HG03521 (cell line): Measurements from ENCODE around the gene HOXB2.

Experiments
- ATAC-seq: cut with Tn5 transposase; IDR thresholded peaks from one replicate; pipeline ENCODE4 v1.9.1; 2021; ENCODE audit warnings: mild to moderate bottlenecking, moderate library complexity; ENCODE audit not compliant: unreplicated experiment

HOXB2 gene

DNA sequence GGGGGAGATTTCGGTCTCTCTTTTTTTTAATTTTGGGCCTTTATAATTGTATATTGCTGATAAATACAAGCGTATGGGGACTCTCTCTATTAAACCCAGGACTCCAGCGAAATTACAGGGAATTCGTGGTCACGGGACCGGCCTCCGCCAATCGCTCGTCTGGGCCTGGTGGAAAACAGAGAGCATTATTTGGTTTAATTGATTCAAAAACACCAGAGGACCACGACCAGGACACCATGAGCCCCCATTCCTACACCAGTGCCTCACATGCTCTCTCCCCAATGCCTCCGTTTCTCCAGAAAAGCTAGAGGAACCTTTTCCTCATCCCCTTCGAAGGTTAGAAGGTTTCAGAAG lies at the start of gene HOXB2:
TSS of gene HOXB2 (minus strand) at position 88 of the 354 bp plus-strand sequence. CDS start 198 bp downstream, outside the sequence.
- ATAC-seq: no peak

DNA sequence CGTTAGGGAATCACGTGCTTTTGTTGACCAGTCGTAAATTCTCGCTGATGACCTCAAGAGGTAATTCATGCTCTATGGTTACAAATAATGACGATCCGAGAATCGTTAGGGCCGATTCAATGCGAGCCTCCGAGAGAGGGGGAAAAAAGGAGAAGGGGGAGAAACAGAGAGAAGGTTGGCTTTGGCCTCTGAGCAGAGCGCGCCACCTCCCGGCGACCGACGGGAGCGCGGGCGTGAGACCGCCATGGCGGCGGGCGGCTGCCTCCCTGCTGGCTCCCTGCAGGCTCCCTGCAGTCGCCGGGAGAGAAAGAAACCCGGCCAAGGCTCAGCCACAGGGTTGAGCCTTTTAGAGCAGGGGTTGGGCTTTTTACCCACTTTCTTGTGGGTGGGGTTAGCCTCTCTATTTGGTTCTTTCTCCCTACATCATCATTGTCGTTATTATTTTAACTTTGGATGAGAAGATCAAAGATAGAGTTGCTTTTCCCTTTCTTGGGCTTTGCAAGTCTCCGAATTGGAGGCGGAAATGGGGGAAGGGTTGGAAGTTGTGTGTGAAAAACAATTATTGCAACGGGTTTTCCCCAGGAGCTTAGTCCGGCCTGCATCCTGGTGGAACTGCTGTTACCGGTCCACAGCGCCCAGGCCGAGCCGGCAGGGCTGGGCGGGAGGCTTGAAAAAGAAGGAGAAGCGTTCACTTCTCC lies 49.1 kb upstream of the HOXB2 start:
- ATAC-seq: no peak

DNA sequence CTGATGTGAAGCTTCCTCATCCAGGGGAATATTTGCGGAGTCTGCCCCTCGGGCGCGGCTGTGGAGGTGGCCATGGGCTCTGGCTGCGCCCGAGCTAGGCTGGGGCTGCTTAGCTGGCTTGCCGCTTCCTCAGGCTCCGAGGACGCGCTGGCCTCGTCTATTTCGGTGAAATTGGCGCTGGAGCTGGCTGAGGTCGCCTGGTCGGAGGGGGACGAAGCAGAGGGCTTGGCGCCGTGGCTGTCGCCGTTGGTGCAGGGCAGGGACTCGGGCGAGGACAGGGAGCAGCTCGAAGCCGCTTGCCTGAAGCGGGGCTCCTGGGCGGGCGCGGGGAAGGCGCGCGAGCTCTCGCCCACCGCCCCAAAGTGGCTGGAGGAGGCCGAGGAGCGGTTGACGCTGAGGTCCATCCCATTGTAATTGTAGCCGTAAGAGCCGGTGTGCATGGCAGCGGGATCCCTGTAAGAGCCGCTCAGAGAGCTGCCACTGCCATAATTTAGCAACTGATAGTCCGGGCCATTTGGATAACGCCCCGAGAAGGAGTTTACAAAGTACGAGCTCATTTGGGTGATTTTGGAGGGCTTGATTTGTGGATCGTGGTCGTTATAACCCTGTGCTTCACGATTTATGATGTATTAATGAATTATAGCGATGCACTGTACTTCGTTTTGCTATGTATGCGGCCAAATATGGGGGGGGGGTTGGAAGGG lies 48.4 kb upstream of the HOXB2 start, which contains the start of gene HOXB5:
TSS of gene HOXB5 (minus strand) at position 654 of the 704 bp plus-strand sequence. CDS start at position 557, 97 bp downstream.
- no peak for ATAC-seq

DNA sequence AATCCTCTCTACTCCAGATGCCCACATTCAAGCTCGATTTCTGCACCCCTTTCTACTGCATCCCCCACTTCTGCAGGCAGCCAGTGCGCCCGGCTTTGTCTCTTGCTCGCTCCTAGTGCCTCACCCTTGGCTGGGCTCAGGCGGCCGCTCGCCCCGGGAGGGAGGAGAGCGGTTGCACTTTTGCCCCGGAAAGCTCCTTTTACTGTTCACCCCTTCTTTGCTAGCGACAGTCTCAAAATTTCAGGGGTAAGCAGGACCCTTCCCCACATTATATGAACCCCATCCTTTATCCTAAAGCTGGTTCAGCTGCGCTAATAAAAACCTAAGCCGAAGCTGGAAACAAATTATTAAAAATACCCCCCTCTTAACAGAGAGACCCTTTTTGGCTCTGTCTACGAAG lies 47.7 kb upstream of the HOXB2 start:
- ATAC-seq: no peak

DNA sequence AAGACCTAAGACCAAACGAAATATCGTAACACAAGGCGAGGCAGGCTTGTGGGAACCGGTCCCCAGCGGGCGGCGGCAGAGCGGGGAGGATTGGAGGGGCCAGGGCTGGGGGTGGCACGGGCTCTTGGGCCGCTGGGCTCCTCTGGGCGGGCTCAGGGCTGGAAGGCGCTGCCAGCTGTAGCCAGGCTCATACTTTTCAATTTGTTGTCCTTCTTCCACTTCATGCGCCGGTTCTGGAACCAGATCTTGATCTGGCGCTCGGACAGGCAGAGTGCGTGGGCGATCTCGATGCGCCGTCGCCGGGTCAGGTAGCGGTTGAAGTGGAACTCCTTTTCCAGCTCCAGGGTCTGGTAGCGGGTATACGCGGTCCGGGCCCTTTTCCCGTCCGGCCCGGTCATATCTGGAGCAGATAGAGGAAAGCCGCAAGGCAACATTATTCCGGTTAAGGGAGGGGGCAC lies 47.2 kb upstream of the HOXB2 start:
- no peak for ATAC-seq

DNA sequence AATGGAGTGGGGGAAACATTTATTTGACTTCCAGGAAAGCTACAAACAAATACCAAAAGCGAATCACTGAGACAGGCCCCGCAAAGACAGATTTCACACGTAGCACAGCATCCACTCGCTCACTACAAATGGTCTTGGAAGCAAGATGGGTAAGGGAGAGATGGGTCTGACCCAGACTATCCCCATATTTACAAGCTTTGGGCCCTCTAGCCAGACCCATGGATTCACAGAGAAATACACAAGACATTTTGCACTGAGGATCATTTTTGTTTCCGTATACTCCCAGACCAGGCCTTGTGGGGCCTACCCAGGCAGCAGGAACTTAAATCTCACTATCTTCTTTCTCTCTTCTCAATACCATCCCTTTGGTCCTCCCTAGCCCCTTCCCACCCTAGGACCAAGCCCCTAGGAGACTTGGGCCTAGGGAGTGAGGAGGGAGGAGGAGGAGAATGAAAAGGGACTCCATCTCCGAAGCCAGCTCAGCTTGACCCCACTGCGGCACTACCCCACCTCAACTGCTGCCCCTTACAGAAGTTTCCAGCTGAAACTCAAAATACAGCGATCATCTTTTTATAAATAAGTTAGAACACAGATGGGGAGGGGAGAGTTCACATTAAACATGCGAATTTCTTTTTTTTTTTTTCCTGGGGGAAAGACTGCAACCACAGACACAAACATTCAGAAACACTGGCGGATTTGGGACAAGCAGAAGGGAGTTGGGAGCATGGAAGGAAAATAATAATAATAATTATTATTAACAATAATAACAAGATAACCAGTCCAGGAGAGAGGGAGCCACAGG lies 46.5 kb upstream of the HOXB2 start:
- no peak for ATAC-seq

DNA sequence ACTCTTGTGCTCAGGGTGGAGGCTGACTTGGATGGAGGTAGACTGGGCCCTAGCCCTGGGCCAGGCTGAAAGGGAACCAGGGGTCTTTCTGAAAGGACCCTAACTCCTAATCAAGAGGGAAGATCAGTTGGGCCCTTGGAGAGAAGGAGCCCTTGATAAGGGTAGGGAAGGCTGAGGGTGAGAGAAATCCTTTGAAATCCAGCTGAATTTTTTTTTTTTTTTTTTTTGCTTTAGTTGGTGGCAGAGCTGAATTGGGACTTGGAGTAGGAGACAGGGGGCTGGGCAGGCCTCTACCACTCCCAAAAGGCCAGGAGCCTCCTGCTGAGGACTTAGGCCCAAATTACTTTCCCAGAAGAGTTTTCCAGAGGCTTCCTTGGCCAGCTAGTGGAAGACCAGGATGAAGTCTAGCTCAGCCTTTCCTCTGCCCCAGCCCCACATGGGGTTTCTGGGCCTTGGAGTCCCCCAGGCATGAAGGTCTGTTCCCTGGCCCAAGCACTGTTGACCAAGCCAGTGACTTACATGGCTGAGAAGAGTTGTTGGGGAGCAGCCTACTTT lies 45.8 kb upstream of the HOXB2 start:
- no peak for ATAC-seq

DNA sequence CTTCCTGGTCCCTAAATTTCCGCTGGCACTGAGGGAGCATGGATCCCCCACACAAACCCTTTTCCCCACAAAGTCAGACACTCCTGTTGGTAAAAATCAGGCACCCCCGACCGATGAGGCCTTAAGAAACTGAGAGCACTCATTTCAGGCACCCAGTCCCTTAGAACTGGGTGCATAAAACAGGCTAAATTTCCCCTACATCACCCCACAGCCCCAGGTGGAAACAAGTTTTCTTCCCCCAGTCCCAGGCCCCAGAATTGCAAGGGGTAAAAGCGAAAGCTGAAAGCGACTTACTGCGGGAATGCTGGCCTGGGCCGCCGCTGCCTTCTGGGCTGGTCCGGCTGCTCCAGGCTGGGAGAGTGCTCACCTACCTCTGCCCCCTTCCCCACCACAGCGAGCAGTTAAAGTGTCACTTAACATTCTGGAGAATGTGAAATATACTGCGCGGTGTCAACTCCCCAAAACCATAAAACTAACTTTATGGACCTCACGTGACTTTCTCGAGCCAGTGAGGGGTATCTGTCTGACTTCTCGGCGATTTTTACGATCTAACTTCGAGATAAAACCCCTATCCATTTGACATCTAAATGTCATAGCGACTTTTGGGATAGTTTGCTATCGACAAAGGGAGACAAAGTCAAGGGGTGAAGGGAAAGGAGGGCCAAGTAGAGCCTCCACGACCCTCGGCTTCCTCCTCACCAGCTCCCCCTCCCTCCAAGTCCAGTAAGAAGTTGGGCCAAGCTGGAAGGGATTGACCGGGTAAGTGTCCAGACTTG lies 45.1 kb upstream of the HOXB2 start, which contains the start of gene HOXB3:
TSS of gene HOXB3 (minus strand) at position 411 of the 776 bp plus-strand sequence. CDS start 37,767 bp downstream, outside the sequence.
- ATAC-seq: no peak

DNA sequence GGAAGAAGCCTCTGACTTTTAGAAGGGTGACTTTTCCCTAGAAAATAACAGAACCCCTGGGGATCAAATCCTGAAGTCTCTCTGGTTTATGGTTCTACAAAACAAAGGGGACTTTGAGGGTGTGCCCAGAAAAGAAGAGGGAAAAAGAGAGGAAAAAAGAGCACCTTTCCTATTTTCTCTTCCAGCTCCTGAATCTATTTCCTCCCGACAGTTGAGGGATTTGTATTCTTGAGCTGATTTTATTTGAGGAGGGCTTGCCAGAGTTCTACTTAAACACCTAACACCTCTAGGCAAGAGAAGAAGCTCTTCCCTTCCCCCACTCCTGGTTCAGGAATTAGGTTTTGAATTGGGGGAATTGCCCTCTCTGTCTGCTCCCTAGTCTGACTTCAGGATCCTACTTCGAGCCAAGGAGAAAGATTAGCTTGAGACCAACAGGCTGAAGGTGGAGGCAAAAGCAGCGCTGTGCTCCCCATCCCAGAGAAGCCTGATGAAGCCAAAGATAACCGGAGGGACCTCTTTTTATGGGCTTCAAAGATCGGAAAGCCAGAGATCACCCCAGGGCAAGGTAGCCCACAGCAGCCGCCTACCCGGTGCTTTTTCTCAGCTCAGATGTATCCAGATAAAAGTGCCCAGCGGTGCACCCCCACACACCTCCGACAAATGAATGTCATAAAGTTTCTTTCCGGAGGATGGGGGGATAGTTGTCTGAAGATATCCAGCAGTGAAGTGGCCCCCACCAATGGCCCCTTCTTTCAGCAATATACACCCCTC lies 44.3 kb upstream of the HOXB2 start:
- no peak for ATAC-seq

DNA sequence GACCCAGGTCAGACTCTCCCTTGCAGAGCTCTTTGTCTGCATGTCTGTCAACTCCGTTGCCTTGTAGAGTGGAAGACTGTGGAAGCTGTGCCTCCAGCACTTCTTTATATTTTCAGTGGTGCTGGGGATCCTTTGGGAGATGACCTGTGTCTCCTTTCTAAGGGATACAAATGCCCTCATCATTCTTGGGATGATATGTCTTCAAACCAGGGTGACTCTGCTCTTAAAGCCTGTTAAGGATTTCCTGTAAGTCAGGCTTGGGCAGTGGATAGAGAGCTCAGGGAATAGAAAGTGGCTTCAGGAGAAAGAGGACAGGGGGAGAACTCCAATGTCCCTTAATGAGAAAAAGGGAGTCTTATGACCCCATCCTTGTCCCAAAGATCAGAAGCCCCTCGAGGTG lies 43.6 kb upstream of the HOXB2 start:
- no peak for ATAC-seq

DNA sequence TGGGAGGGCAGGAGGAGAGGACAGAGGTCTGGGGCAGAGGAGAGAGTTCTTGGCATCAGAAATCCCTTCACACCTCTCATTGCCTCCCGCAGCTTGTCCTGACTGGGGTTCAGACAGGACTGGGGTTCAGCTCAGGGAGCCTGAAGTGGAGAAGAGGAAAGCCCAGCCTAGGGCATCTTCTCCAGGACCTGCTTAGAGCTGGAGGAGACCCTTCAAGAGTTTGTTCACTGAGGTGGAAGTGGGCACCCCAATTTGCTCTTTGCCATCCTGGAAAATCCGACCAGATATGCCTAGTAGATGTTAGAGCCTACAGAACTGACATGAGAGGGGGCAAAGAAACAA lies 43.1 kb upstream of the HOXB2 start:
- ATAC-seq: no peak

DNA sequence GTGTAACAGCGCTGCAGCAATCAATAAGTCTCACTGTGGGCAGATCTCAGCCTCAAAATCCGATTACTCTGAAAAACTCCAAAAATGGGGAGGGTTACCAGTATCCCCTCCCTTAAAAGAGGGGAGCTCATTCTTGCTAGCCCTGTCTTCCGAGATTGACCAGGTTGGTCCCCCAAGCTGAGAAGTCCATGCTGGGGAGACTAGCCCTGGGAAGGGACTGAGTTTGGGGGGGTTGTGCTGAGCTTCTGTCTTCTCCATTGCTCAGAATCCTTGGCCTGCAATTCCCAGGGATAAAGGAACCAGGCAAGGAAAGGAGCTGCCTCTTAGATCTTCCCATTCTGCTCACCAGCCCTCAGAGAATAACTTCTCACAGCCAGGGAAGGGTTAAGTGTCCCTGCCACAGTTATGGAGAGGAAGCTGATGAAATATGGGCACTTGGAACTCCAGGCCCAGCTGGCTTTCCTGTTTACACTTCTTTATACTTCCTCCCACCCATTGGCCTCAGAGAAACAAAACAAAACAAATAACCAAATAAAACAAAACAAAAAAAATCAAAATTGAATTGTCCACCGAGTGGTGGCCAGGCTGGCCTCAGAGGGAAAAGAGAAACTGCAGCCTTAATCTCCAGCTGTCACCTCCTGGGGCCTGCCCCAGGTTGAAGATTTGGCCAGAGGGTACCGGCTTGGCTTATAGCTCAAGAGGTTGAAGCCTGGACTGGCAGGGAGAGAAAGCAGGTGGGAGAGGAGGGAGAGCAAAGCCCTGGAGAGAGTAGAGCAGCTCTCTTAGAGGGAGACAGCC lies 42.6 kb upstream of the HOXB2 start:
- ATAC-seq: no peak

DNA sequence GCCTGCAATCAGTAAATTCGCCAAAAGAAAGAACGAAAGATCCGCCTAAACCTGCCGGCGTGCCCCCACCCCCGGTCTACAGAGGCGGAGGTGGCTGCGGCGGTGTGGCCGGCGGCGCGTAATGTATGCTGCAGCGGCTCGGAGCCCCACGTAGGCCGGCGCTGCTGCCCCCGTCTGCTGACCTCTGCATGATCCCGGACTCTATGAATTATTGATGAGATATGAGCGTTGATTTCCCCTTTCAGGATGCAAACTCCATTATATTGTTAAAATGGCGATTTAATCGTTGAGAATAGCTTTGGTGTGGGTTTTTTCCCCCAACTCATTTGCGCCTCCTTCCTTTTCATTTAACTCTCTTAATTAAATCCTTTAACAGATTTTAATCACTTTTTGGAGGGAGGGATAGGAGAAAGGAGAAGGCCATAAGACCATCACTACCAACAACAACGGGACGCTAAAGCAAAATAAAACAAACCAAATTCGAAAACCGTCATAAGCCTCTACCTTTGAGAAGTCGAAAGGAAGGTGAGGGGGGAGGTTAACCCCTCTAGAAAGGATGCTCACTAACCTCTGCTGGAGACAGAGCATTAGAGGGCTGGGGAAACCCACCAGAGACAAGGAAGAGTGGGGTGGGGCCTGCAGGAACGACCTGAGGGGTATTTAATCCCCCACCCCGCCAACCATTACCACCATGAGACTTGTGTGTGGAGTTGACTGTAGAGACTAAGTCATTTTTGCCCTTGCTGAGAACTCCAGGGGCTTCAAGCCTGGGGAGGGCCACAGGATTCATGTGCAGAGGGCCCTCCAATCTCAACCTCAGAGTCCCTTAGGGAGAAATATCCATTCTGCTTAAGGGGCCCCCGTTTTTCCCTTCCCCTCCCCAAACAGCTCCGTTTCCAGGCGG lies 41.7 kb upstream of the HOXB2 start:
- no peak for ATAC-seq

DNA sequence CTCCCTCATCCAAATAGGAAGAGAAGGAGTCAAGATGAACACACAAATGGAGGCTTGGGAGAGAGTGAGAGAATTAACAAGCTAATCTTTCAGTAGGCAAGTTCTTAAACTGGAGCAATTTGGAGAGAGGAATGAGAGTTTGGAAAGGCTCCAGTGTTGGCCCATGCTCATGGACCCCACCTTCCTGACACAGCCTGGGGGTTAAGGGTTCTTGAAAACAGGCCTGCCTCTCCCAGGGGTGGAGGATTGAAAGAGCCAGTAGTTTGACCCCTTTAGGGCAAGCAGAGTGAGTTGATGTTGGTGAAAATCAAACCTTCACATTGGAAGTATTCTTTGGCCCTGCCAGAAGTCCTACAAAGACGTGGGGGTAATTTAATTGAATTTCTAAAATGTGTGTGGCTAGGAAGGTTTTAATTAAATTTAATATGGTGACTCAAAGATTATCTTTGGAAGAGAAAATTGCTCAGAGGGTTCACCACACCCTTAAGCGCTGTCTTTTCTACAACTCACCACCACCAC lies 39.4 kb upstream of the HOXB2 start:
- ATAC-seq: no peak

DNA sequence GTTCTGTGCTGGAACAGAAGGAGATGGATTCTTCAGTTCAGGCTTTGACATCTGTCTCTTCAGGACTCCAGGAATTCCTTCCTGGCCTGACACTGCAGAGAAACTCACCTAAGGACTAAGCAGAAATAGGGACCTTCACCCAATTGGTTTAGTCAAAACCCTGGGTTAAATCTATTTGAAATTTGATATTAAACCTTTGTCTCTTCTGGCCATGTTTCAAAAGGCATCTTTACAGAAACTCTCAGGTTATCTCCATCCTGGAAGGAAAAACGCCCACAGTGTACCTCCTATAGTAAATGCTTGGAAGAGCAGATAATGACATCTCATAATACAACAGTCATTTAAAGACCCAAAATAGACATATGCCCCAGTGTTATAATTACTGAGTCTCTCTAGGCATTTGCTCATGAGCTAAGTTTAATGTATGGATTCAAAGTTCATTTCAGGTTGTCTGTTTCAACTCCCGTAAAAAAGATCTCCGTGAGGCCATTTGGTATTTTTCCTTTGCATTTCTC lies 38.9 kb upstream of the HOXB2 start:
- ATAC-seq: no peak

DNA sequence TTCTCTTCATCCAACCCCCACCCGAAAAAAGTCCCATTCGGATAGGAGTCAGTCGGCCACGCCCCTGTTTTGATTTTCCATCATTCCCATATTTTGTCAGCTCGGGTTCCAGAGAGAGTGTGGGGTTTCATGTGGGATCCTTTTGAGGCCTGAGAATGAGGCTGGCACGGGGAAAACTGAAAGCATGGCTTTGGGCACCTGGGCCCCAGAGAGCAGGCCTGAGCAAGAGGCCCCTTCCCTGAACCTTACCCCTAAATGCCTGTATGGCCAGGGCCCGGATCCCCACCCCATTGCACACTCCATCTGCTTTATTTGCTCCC lies 37.8 kb upstream of the HOXB2 start:
- ATAC-seq: no peak

DNA sequence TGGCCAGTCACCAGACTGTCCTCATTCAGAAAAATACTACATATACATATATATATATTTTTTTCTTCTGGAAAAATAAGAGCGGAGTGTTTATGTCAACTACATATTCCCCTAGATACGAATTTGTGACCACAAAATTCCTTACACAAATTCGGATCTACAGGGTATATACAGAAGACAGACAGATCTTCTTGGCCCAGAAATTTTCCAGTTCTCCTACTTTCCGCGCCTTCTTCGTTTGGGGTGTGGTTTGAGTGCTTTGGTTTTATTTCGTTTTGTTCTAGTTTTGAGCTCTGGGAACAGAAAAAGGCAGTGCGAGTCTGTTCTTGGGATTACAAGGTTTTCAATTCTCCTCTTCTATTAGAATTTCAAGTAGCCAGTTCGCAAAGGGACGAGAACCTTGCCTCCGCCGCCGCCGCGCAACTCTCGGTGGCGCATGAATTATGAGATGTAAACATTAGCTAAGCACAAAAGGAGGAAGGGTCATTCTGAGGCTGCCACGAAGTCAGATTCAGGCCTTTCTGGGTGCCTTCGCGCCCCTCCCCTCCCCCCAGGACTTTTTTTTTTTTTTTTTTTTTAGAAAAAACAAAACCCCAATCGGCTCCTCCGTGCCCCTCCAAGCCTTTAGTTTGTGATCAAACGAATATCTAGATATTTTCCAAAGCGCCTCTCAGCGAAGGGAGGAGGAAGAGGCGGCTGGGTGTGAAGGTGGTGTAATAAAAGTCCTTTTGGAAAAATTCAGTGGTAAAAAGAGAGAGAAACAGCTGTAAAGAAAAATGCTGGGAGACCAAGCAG lies 35.0 kb upstream of the HOXB2 start:
- ATAC-seq: no peak
